Sigmoid colon (tissue), 7 donors: ENCODE data around the gene C2CD3. TPM values are rescaled to one million over a fixed set of nuclear protein-coding genes. Genes with fewer than 3 reads are reported as not detected.

Experiments used
- DNase-seq: peaks from one replicate; pipeline ENCODE4 v3.0.0-alpha.2; 2019
- H3K27ac ChIP-seq, 4 donors: fragments of 200-600 bp; sonication (generic); one replicate each; pipeline ENCODE4 v1.5.1; 2016 to 2019; ENCODE audit warnings: mild to moderate bottlenecking in 1 of 4
- H3K27me3 ChIP-seq, 3 donors: fragments of 200-600 bp; sonication (generic); one replicate each; pipeline ENCODE4 v1.5.1; 2019; ENCODE audit warnings: mild to moderate bottlenecking in 1 of 3
- H3K36me3 ChIP-seq, 4 donors: fragments of 200-600 bp; sonication (generic); one replicate each; pipeline ENCODE4 v1.5.1; 2016 to 2019
- H3K4me1 ChIP-seq, 4 donors: fragments of 200-600 bp; sonication (generic); one replicate each; pipeline ENCODE4 v1.5.1; 2017 to 2019
- H3K4me3 ChIP-seq, 4 donors: fragments of 200-600 bp; sonication (generic); one replicate each; pipeline ENCODE4 v1.5.1; 2017 to 2019; ENCODE audit warnings: mild to moderate bottlenecking in 2 of 4, moderate library complexity in 1 of 4
- H3K9me3 ChIP-seq, 4 donors: fragments of 200-600 bp in 3 of 4; sonication (generic) in 3 of 4; one replicate each; pipeline versions ENCODE4 v1.5.1 to v1.6.1; 2013 to 2019
- CTCF ChIP-seq, 4 experiments: fragments of 450-650 bp in 3 of 4; fragments of 200-600 bp in 1 of 4; IDR thresholded peaks; one replicate each; pipeline ENCODE4 v1.5.1; 2016 to 2019; ENCODE audit warnings: antibody characterized with exemption in 4 of 4, mild to moderate bottlenecking in 3 of 4, moderate library complexity in 2 of 4
- EP300 ChIP-seq, 4 donors: sonication (generic); formaldehyde crosslinking; IDR thresholded peaks; one replicate each; pipeline ENCODE4 v1.6.1; 2017; ENCODE audit warnings: antibody characterized with exemption in 4 of 4
- POLR2A ChIP-seq, 2 donors: fragments of 450-650 bp; IDR thresholded peaks; one replicate each; pipeline ENCODE4 v1.6.1; 2016; ENCODE audit warnings: antibody characterized with exemption in 2 of 2, mild to moderate bottlenecking in 2 of 2, moderate library complexity in 2 of 2
- POLR2AphosphoS5 ChIP-seq, 4 donors: sonication (generic); formaldehyde crosslinking; IDR thresholded peaks; one replicate each; pipeline ENCODE4 v1.6.1; 2017; ENCODE audit warnings: antibody characterized with exemption in 4 of 4
- WGBS, 2 donors: extraction: QIAGEN DNeasy Blood & Tissue Kit; methylation state at CpG; one replicate each; pipeline ENCODE4 v1.1.7; 2013; 5-methylcytosine and 5-hydroxymethylcytosine counted together
- intact Hi-C: fragments of 100-400 bp; cut with DNase I; formaldehyde crosslinking; loops from one replicate; pipeline ENCODE4 v1.15.1; 2023
- polyA plus RNA-seq, 3 donors: library from polyadenylated mRNA; stranded (reverse); fragments of 200-250 nt; gene quantifications; one replicate each; pipeline ENCODE4 v1.2.3, GENCODE V29; 2013
- total RNA-seq, 4 donors: library from RNA; depleted of rRNA; stranded (reverse); fragments of >200 nt; gene quantifications; one replicate each; pipeline ENCODE4 v1.1.0, GENCODE V29; 2016
- donor health status: healthy with polysubstance abuse.
- donor health status: Bipolar disorder and iron deficiency.
- donor health status: healthy.

C2CD3 gene
- total and polyA plus RNA-seq, 7 donors: 6.9 to 29.1 (median 17.2) TPM

- no peak overlapping the region for H3K4me3 ChIP-seq
- WGBS, 2 donors: 91 to 95% methylated on average over 13 of the region's 13 CpGs
Measured at GRCh38 chr11:73998846-73999575, 171.8 kb downstream of the C2CD3 start.

DNA sequence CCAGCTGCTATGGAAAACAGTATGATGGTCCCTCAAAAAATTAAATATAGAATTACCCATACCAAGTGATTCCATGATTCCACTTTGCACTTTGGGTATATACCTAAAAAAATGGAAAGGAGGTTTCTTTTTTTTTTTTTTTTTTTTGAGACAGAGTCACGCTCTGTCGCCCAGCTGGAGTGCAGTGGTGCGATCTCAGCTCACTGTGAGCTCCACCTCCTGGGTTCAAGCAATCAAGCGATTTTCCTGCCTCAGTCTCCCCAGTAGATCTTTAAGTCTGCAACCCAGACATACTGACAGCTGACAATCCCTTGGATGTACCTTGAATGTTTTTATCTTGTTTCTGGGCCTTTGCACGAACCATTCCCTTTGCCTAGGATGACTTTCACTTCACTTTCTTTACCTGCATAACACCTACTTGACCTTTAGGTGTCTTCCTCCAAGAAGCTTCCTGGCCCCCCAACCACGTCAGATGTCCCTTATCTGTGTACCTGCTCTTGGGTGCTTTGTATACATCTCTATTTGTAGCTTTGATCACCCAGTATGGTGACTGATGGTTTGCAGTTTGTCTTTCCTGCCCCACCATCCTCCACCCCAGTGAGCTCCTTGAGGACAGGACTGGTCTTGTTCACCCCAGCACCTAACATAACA, 173.6 kb downstream of the C2CD3 start:
- no peak overlapping the region for H3K4me3 ChIP-seq
- peaks cover 0 to 6% (median 0%) of the 10 kb centered on the region in 4 donors for H3K36me3 ChIP-seq
- intact Hi-C loops: no loop called here
- WGBS, 2 donors: 73 to 86% methylated on average over 6 of the region's 6 CpGs
- TF ChIP-seq POLR2AphosphoS5 (IDR thresholded peaks at IDR 0.05): no peak
- no peak for TF ChIP-seq CTCF (IDR thresholded peaks at IDR 0.05)
- no peak for TF ChIP-seq EP300 (IDR thresholded peaks at IDR 0.05)
- TF ChIP-seq POLR2A (IDR thresholded peaks at IDR 0.05): no peak
- no peaks in the 10 kb centered on the region for H3K4me1 ChIP-seq
- no peaks in the 10 kb centered on the region for H3K27me3 ChIP-seq
- peak; percentile 30 for DNase-seq
- no peaks in the 10 kb centered on the region for H3K9me3 ChIP-seq
- H3K27ac ChIP-seq: no peak overlapping the region

More at GRCh38 chr11:73998846-73999575, 171.8 kb downstream of the C2CD3 start:
- Histone ChIP-seq H3K27ac (no peak overlapping the region), H3K4me1 (no peaks in the 10 kb centered on the region), H3K27me3 (no peaks in the 10 kb centered on the region), H3K36me3 (peaks cover 0 to 17% (median 3%) of the 10 kb centered on the region in 4 donors), H3K9me3 (no peaks in the 10 kb centered on the region)
- TF ChIP-seq POLR2AphosphoS5 (IDR thresholded peaks at IDR 0.05): no peak
- TF ChIP-seq CTCF (IDR thresholded peaks at IDR 0.05): no peak
- intact Hi-C loops: no loop called here
- DNase-seq: peak; percentile 34

- H3K27me3 ChIP-seq: no peaks in the 10 kb centered on the region
- H3K9me3 ChIP-seq: no peaks in the 10 kb centered on the region
- intact Hi-C loops: no loop called here
- TF ChIP-seq CTCF (IDR thresholded peaks at IDR 0.05) (no peak), POLR2AphosphoS5 (IDR thresholded peaks at IDR 0.05) (no peak), EP300 (IDR thresholded peaks at IDR 0.05) (no peak), POLR2A (IDR thresholded peaks at IDR 0.05) (no peak)
- WGBS, 2 donors: 20 to 49% methylated on average over 4 of the region's 4 CpGs
- no peaks in the 10 kb centered on the region for H3K4me1 ChIP-seq
- DNase-seq: peak; percentile 8
- H3K36me3 ChIP-seq: no peaks in the 10 kb centered on the region
- no peak overlapping the region for H3K4me3 ChIP-seq
- no peak overlapping the region for H3K27ac ChIP-seq
Measured at GRCh38 chr11:73996161-73996747, 174.5 kb downstream of the C2CD3 start.

DNA sequence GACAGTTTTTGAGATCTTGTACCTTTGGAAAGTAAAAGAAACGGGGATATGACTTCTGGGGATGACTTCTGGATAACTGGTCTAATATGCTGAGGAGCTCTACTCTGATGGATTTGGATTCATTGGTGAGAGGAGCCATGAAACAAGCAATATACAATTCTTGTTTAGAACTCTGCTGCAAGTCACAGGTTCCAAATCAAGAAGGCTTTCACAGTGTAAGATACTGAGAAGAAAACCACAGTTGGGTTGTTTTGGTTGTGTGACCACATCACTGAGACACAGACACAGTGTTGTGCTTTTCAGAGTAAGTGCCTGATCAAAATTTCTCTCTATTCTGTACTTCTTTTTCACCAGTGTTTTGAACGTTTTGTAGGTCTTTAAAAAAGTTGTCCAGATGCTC, 175.1 kb downstream of the C2CD3 start:
- intact Hi-C loops: no loop called here

More for the DNA sequence above, 175.1 kb downstream of the C2CD3 start:
- no peaks in the 10 kb centered on the region for H3K27me3 ChIP-seq
- H3K4me3 ChIP-seq: no peak overlapping the region
- WGBS, 2 donors: 67 to 72% methylated on average over 2 of the region's 2 CpGs
- no peak for TF ChIP-seq EP300 (IDR thresholded peaks at IDR 0.05)
- TF ChIP-seq POLR2AphosphoS5 (IDR thresholded peaks at IDR 0.05): no peak
- TF ChIP-seq CTCF (IDR thresholded peaks at IDR 0.05): no peak
- no peak for TF ChIP-seq POLR2A (IDR thresholded peaks at IDR 0.05)
- no peaks in the 10 kb centered on the region for H3K9me3 ChIP-seq
- H3K4me1 ChIP-seq: no peaks in the 10 kb centered on the region
- H3K36me3 ChIP-seq: no peaks in the 10 kb centered on the region
- no peak for DNase-seq
- H3K27ac ChIP-seq: peak overlapping the region in 1 of 4 donors; percentile 14
